T-cell (primary cell): ENCODE data around the gene RUNX2. TPM values are rescaled to one million over a fixed set of nuclear protein-coding genes. Genes with fewer than 3 reads are reported as not detected.
A peak's percentile ranks its signal among the peaks of the same experiment; 100 is the strongest.

Source experiments
- ATAC-seq, 4 experiments: fragments of 200-7000 bp in 3 of 4; fragments of 150-1000 bp in 1 of 4; cut with Tn5 transposase; replicated peaks in 1 of 4; 1 replicate in 3 of 4; 2 replicates in 1 of 4; pipeline ENCODE4 v1.10.0; 2021; ENCODE audit warnings: moderate library complexity in 3 of 4, mild to moderate bottlenecking in 2 of 4, moderate number of reproducible peaks in 1 of 4
- CTCF ChIA-PET, 2 donors: fragments of 300-600 bp; sonication (Branson Sonifier 250); formaldehyde crosslinking; loops; one replicate each; lab custom pipeline; 2022; ENCODE audit warnings: antibody characterized with exemption in 2 of 2; lab: Charles Lee
- POLR2A ChIA-PET, 2 donors: fragments of 300-600 bp; sonication (Branson Sonifier 250); formaldehyde crosslinking; loops; one replicate each; lab custom pipeline; 2022; ENCODE audit warnings: antibody characterized with exemption in 2 of 2; lab: Charles Lee
- DNase-seq, 35 experiments: peaks; one replicate each; pipeline versions ENCODE4 v3.0.0 to v3.0.0-alpha.2; 2013 to 2023
- H3K27ac ChIP-seq: one replicate; pipeline ENCODE4 v1.5.1; 2013; ENCODE audit warnings: low read length
- H3K27me3 ChIP-seq, 2 experiments: replicated peaks in 1 of 2; 1 replicate in 1 of 2; 2 replicates in 1 of 2; pipeline versions ENCODE4 v1.6.1 to v1.7.0; 2013; ENCODE audit warnings: low read length in 1 of 2, mixed read lengths in 1 of 2; ENCODE audit not compliant: control insufficient read depth in 2 of 2, insufficient read depth in 2 of 2; ENCODE audit errors: extremely low read depth in 1 of 2
- H3K36me3 ChIP-seq, 2 donors: 1 replicate in 1 of 2; 2 replicates in 1 of 2; pipeline versions ENCODE4 v1.6.1 to v1.7.0; 2013; ENCODE audit warnings: low read length in 1 of 2; ENCODE audit not compliant: control insufficient read depth in 2 of 2, insufficient read depth in 1 of 2; ENCODE audit errors: extremely low read depth in 1 of 2
- H3K4me1 ChIP-seq, 2 experiments: 1 replicate in 1 of 2; 2 replicates in 1 of 2; pipeline versions ENCODE4 v1.6.1 to v1.7.0; 2013; ENCODE audit warnings: low read length in 2 of 2, mixed read lengths in 1 of 2; ENCODE audit not compliant: insufficient read depth in 2 of 2, control insufficient read depth in 1 of 2; ENCODE audit errors: extremely low read depth in 1 of 2
- H3K4me3 ChIP-seq, 2 donors: 1 replicate in 1 of 2; 2 replicates in 1 of 2; pipeline versions ENCODE4 v1.5.1 to v1.7.0; 2013; ENCODE audit warnings: mild to moderate bottlenecking in 2 of 2, low read length in 1 of 2, moderate library complexity in 1 of 2; ENCODE audit not compliant: control insufficient read depth in 1 of 2; ENCODE audit errors: extremely low read depth in 1 of 2
- H3K9me3 ChIP-seq: 2 replicates; pipeline ENCODE4 v1.7.0; 2013
- H3K27ac Mint-ChIP-seq, 2 donors: one replicate each; pipeline ENCODE4 v1.8.0; 2020 to 2021; ENCODE audit warnings: mild to moderate bottlenecking in 2 of 2, mixed read lengths in 2 of 2
- H3K27me3 Mint-ChIP-seq, 2 donors: one replicate each; pipeline ENCODE4 v1.8.0; 2021 to 2022; ENCODE audit warnings: mixed read lengths in 2 of 2
- H3K36me3 Mint-ChIP-seq: one replicate; pipeline ENCODE4 v1.8.0; 2021; ENCODE audit warnings: mixed read lengths
- H3K4me1 Mint-ChIP-seq, 3 donors: one replicate each; pipeline ENCODE4 v1.8.0; 2020 to 2022; ENCODE audit warnings: mixed read lengths in 3 of 3, mild to moderate bottlenecking in 1 of 3
- H3K4me3 Mint-ChIP-seq, 3 donors: one replicate each; pipeline ENCODE4 v1.8.0; 2020 to 2022; ENCODE audit warnings: mild to moderate bottlenecking in 3 of 3, mixed read lengths in 3 of 3, moderate library complexity in 3 of 3
- H3K9me3 Mint-ChIP-seq, 3 donors: one replicate each; pipeline ENCODE4 v1.8.0; 2020 to 2022; ENCODE audit warnings: mixed read lengths in 3 of 3
- WGBS: methylation state at CpG from one replicate; pipeline ENCODE4 v1.1.5; 2013; ENCODE audit warnings: missing lambda C conversion rate; ENCODE audit not compliant: insufficient coverage; 5-methylcytosine and 5-hydroxymethylcytosine counted together
- total RNA-seq, 35 experiments: library from RNA in 6 of 35; stranded (reverse) in 6 of 35; fragments of 120-200 nt in 1 of 35; gene quantifications; one replicate each; pipeline versions ENCODE4 v1.2.1 to v1.2.4 and lab custom pipeline; 2013 to 2026

Gene RUNX2
- total RNA-seq, 5 donors from 2014 or later (not counting 1 experiment from before 2014, with no cell fraction given): 14.4 to 31.8 (median 22.4) TPM

GRCh38 chr6:45498591-45498990 lies 170.5 kb downstream of the RUNX2 start:
- ChIA-PET CTCF (no interaction called here), POLR2A (no interaction called here)
- peaks cover 25% of the 10 kb centered on the region for H3K36me3 Mint-ChIP-seq
- WGBS: 100% methylated on average over 1 of the region's 1 CpG
- H3K9me3 ChIP-seq: no peaks in the 10 kb centered on the region
- H3K4me3 Mint-ChIP-seq: no peak overlapping the region
- no peaks in the 10 kb centered on the region for H3K9me3 Mint-ChIP-seq
- no peak overlapping the region for H3K27ac ChIP-seq
- H3K4me1 ChIP-seq: peaks cover 20 to 51% of the 10 kb centered on the region in 2 experiments
- no peaks in the 10 kb centered on the region for H3K27me3 Mint-ChIP-seq
- peaks cover 0 to 2% of the 10 kb centered on the region in 2 donors for H3K36me3 ChIP-seq
- H3K27me3 ChIP-seq: no peaks in the 10 kb centered on the region
- no peak for DNase-seq
- no peak overlapping the region for H3K27ac Mint-ChIP-seq
- no peak for ATAC-seq
- peaks cover 51 to 57% (median 54%) of the 10 kb centered on the region in 3 donors for H3K4me1 Mint-ChIP-seq
- no peak overlapping the region for H3K4me3 ChIP-seq

GRCh38 chr6:45500924-45501816 lies 173.0 kb downstream of the RUNX2 start:
- H3K4me1 Mint-ChIP-seq: peaks cover 32 to 49% (median 46%) of the 10 kb centered on the region in 3 donors

DNA sequence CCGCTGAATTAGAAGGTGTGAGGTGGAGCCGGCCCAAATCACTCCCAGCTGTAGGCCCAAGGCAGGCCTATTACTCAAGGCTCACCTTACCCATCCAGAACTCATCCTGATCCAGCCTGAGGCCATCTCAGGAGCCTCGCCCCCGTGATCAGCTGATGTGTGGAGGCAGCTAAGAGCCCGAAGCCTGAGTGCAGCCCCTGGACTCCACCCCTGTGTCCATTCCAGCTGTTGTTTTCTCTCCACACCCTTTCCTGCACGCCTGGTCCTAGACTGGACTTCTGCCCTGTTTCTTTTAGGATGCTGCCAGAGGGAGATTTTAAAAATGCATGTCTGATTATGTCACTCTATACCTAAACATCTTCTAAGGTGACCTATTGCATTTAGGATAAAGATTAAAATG lies 174.3 kb downstream of the RUNX2 start:
- H3K27ac Mint-ChIP-seq: no peak overlapping the region
- peaks cover 0 to 19% of the 10 kb centered on the region in 2 experiments for H3K4me1 ChIP-seq
- WGBS: 100% methylated on average over 4 of the region's 6 CpGs
- H3K4me3 Mint-ChIP-seq: no peak overlapping the region
- H3K27ac ChIP-seq: no peak overlapping the region
- ChIA-PET CTCF (no interaction called here), POLR2A (no interaction called here)
- DNase-seq (no peak), ATAC-seq (no peak)
- H3K9me3 Mint-ChIP-seq: no peaks in the 10 kb centered on the region
- no peaks in the 10 kb centered on the region for H3K27me3 ChIP-seq
- no peak overlapping the region for H3K4me3 ChIP-seq
- H3K36me3 Mint-ChIP-seq: peaks cover 40% of the 10 kb centered on the region
- H3K27me3 Mint-ChIP-seq: no peaks in the 10 kb centered on the region
- H3K36me3 ChIP-seq: peaks cover 0 to 2% of the 10 kb centered on the region in 2 donors
- H3K4me1 Mint-ChIP-seq: peaks cover 25 to 38% (median 34%) of the 10 kb centered on the region in 3 donors
- H3K9me3 ChIP-seq: no peaks in the 10 kb centered on the region

More at GRCh38 chr6:45500924-45501816, 173.0 kb downstream of the RUNX2 start:
- no peak overlapping the region for H3K4me3 ChIP-seq
- H3K9me3 ChIP-seq: no peaks in the 10 kb centered on the region
- DNase-seq (no peak), ATAC-seq (no peak)
- 100% methylated on average over 3 of the region's 6 CpGs for WGBS
- ChIA-PET CTCF (no interaction called here), POLR2A (no interaction called here)
- Mint-ChIP-seq H3K9me3 (no peaks in the 10 kb centered on the region), H3K27me3 (no peaks in the 10 kb centered on the region), H3K4me3 (no peak overlapping the region), H3K36me3 (peaks cover 38% of the 10 kb centered on the region), H3K27ac (no peak overlapping the region)
- H3K27me3 ChIP-seq: no peaks in the 10 kb centered on the region
- H3K4me1 ChIP-seq: peaks cover 9 to 32% of the 10 kb centered on the region in 2 experiments
- no peak overlapping the region for H3K27ac ChIP-seq
- H3K36me3 ChIP-seq: peaks cover 0 to 2% of the 10 kb centered on the region in 2 donors

DNA sequence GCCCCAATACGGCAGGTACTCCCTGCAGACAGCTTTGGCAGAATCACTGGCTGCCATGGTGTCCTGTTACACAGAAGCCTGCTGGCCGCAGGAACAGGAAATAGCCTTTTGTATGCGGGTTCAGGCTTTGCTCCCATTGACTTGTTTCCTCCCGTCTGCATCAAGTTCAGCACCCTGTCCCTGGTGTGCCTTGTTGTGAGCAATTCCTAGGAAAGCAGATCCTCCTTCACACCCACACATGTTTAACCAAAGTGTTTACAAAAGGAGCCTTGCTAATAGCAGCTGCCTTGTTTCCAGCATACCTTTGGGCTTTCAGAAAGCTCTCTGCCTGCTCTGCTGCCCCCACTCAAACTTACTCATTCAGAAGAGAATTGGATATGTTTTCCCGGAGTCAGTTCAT lies 176.8 kb downstream of the RUNX2 start:
- ChIA-PET CTCF (no interaction called here), POLR2A (no interaction called here)
- 92% methylated on average over 3 of the region's 5 CpGs for WGBS
- Mint-ChIP-seq H3K36me3 (peaks cover 39% of the 10 kb centered on the region), H3K27ac (peak overlapping the region in 1 of 2 donors; percentile 33), H3K4me3 (no peak overlapping the region), H3K27me3 (no peaks in the 10 kb centered on the region), H3K9me3 (no peaks in the 10 kb centered on the region), H3K4me1 (peaks cover 16 to 26% (median 21%) of the 10 kb centered on the region in 3 donors)
- Histone ChIP-seq H3K4me3 (no peak overlapping the region), H3K27ac (no peak overlapping the region), H3K9me3 (no peaks in the 10 kb centered on the region), H3K27me3 (no peaks in the 10 kb centered on the region), H3K36me3 (peaks cover 0 to 2% of the 10 kb centered on the region in 2 donors), H3K4me1 (peaks cover 0 to 7% of the 10 kb centered on the region in 2 experiments)
- DNase-seq: no peak
- ATAC-seq: no peak

DNA sequence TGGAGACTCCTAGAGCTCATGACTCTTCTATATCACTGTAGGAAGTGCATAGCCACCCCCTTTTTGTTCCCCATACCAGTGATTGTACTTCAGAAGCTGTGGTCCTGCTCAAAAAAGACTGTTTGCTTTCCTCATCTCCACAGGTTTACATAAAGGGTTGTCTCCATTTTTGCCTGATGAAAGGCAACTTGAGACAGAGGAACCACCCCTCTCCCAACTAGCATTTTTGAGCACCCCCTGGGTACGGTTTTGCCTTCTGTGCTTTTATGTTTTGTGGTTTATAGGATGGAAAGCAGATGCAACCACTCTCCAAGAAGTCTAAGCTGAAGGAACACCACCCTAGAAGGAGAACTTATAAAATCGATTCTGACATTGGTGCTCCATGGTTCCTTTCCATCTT lies 177.3 kb downstream of the RUNX2 start:
- peaks cover 15 to 26% (median 21%) of the 10 kb centered on the region in 3 donors for H3K4me1 Mint-ChIP-seq

GRCh38 chr6:45507186-45507585 lies 179.1 kb downstream of the RUNX2 start:
- Mint-ChIP-seq H3K4me1 (peaks cover 12 to 24% (median 21%) of the 10 kb centered on the region in 3 donors), H3K27ac (no peak overlapping the region), H3K9me3 (no peaks in the 10 kb centered on the region), H3K27me3 (no peaks in the 10 kb centered on the region), H3K36me3 (peaks cover 35% of the 10 kb centered on the region), H3K4me3 (no peak overlapping the region)
- CTCF ChIA-PET: no interaction called here
- ATAC-seq (no peak), DNase-seq (no peak)
- H3K9me3 ChIP-seq: no peaks in the 10 kb centered on the region
- H3K36me3 ChIP-seq: peaks cover 0 to 2% of the 10 kb centered on the region in 2 donors
- no peak overlapping the region for H3K27ac ChIP-seq
- no peaks in the 10 kb centered on the region for H3K27me3 ChIP-seq
- H3K4me1 ChIP-seq: peaks cover 0 to 7% of the 10 kb centered on the region in 2 experiments
- POLR2A ChIA-PET: no interaction called here
- no CpG with 5 or more reads among the region's 3 CpGs for WGBS
- H3K4me3 ChIP-seq: no peak overlapping the region

More for the DNA sequence above, 177.3 kb downstream of the RUNX2 start:
- H3K9me3 ChIP-seq: no peaks in the 10 kb centered on the region
- CTCF ChIA-PET: no interaction called here
- Mint-ChIP-seq H3K27ac (no peak overlapping the region), H3K4me3 (no peak overlapping the region), H3K36me3 (peaks cover 39% of the 10 kb centered on the region), H3K27me3 (no peaks in the 10 kb centered on the region), H3K9me3 (no peaks in the 10 kb centered on the region)
- H3K27ac ChIP-seq: no peak overlapping the region
- peaks cover 0 to 7% of the 10 kb centered on the region in 2 experiments for H3K4me1 ChIP-seq
- ATAC-seq (no peak), DNase-seq (no peak)
- no peaks in the 10 kb centered on the region for H3K27me3 ChIP-seq
- POLR2A ChIA-PET: no interaction called here
- peaks cover 0 to 2% of the 10 kb centered on the region in 2 donors for H3K36me3 ChIP-seq
- no peak overlapping the region for H3K4me3 ChIP-seq
- 33% methylated on average over 1 of the region's 2 CpGs for WGBS
